HEK293 (cell line): Measurements from ENCODE around the gene WASF1.

ENCODE experiments used
- YY1 ChIP-seq: fragments of 450-650 bp; formaldehyde crosslinking; IDR thresholded peaks from 2 replicates; pipeline ENCODE4 v1.5.1; 2018; ENCODE audit warnings: missing biosample characterization, missing genetic modification characterization
- ZNF121 ChIP-seq: fragments of 450-650 bp; formaldehyde crosslinking; IDR thresholded peaks from 2 replicates; pipeline ENCODE4 v1.5.1; 2016; ENCODE audit warnings: missing biosample characterization, missing genetic modification characterization
- ZNF610 ChIP-seq: fragments of 450-650 bp; formaldehyde crosslinking; IDR thresholded peaks from 2 replicates; pipeline ENCODE4 v1.5.1; 2016; ENCODE audit warnings: missing biosample characterization, missing genetic modification characterization, borderline replicate concordance
- ZSCAN23 ChIP-seq: fragments of 450-650 bp; formaldehyde crosslinking; IDR thresholded peaks from 2 replicates; pipeline ENCODE4 v1.5.1; 2016; ENCODE audit warnings: missing biosample characterization, missing genetic modification characterization

DNA sequence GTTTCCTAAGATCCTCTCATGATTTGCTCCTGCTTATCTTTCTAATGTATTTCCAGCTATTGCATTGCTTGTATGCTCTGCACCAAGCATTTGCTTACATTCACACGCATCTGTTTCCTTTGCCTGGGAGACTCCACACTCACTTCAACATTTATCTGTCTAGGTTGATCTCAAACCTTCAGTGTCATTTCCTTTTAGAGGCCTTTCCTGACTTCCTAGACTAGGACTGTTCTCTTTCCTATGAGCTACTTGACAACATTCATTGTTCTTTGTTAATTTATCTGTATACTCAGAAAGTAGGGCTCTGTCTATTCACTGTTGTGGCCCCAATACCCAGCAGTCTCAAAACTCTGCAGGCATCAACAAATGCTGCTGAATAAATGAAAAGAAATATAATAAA lies 84.4 kb downstream of the WASF1 start:
- TF ChIP-seq ZNF121 (no peak), ZNF610 (tag by site-specific recombination) (no peak), YY1 (tag by site-specific recombination) (no peak), ZSCAN23 (tag by site-specific recombination) (no peak)
